ENCODE measurements around the gene MOB1B.
A peak's percentile ranks its signal among the peaks of the same experiment; 100 is the strongest.
"Not testable (repeated sequence)": the region's sequence is repeated elsewhere in the genome, so short reads cannot be mapped to it uniquely, and the experiment has no call there.

The MOB1B gene

GRCh38 chr4:71005025-71005424 lies 102.9 kb downstream of the MOB1B start:
- not testable (repeated sequence) for DNase-seq (ENCODE audit: low spot score); FAIRE-seq

- DNase-seq (ENCODE audit: low spot score): no peak
- no peak for FAIRE-seq
These were observed 104.2 kb downstream of the MOB1B start for GRCh38 chr4:71006203-71006907.

- FAIRE-seq: peak; percentile 23
These were observed 106.0 kb downstream of the MOB1B start for GRCh38 chr4:71008196-71008595.

GRCh38 chr4:71009086-71009485 lies 106.9 kb downstream of the MOB1B start:
- DNase-seq (ENCODE audit: low spot score) (no peak), FAIRE-seq (no peak)

More at GRCh38 chr4:71008196-71008595, 106.0 kb downstream of the MOB1B start:
- no peak for DNase-seq (ENCODE audit: low spot score)

GRCh38 chr4:71009890-71010588 lies 107.9 kb downstream of the MOB1B start:
- DNase-seq (ENCODE audit: low spot score) (peak; percentile 48), FAIRE-seq (no peak)

- no peak for FAIRE-seq
These were observed 109.3 kb downstream of the MOB1B start for GRCh38 chr4:71011451-71011850.

GRCh38 chr4:71017391-71017790 lies 115.2 kb downstream of the MOB1B start:
- not testable (repeated sequence) for FAIRE-seq; DNase-seq (ENCODE audit: low spot score)

More at GRCh38 chr4:71011451-71011850, 109.3 kb downstream of the MOB1B start:
- no peak for DNase-seq (ENCODE audit: low spot score)

GRCh38 chr4:71020611-71021010 lies 118.4 kb downstream of the MOB1B start:
- FAIRE-seq (no peak), DNase-seq (ENCODE audit: low spot score) (no peak)

- DNase-seq (ENCODE audit: low spot score) (no peak), FAIRE-seq (no peak)
These were observed 123.5 kb downstream of the MOB1B start for GRCh38 chr4:71025654-71026053.

- DNase-seq (ENCODE audit: low spot score) (peak; percentile 55), FAIRE-seq (no peak)
These were observed 123.9 kb downstream of the MOB1B start for GRCh38 chr4:71026086-71026485.

- no peak for FAIRE-seq
These were observed 125.4 kb downstream of the MOB1B start for GRCh38 chr4:71027611-71028010.

GRCh38 chr4:71029504-71029903 lies 127.3 kb downstream of the MOB1B start:
- no peak for FAIRE-seq
- DNase-seq (ENCODE audit: low spot score): no peak

More at GRCh38 chr4:71027611-71028010, 125.4 kb downstream of the MOB1B start:
- no peak for DNase-seq (ENCODE audit: low spot score)

GRCh38 chr4:71032106-71032505 lies 129.9 kb downstream of the MOB1B start:
- not testable (repeated sequence) for FAIRE-seq
- DNase-seq (ENCODE audit: low spot score): peak; percentile 5
